GM12874 (cell line): ENCODE measurements around the gene BEGAIN.

ENCODE experiments used
- TF ChIP-seq, protein P1 (sequence below): IDR thresholded peaks from 2 replicates; pipeline ENCODE4 v1.5.1; 2011; ENCODE audit warnings: low read depth, mild to moderate bottlenecking, control low read depth, low read length, moderate library complexity; ENCODE audit not compliant: insufficient read depth

The BEGAIN gene

DNA sequence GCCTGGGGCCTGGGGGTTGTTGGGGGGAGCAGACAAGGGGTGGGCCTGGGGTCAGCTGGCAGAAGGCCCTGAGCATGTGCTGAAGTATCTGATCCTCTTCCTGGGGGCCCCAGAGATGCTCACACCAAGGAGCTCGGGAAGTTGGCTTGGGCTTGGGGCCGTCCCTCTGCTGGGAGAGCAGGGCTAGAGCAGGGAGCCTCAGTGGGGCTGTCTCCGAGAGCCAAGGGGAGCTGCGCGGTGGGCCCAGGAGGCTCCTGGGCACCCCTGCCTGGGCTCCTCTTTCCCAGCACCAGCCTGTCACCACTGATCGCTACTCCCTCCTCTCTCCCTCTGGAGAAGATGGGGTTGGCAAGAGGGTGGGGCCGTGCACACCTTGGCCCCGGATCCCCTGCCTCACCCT lies 28.3 kb downstream of the BEGAIN start:
- TF ChIP-seq, protein P1, sequence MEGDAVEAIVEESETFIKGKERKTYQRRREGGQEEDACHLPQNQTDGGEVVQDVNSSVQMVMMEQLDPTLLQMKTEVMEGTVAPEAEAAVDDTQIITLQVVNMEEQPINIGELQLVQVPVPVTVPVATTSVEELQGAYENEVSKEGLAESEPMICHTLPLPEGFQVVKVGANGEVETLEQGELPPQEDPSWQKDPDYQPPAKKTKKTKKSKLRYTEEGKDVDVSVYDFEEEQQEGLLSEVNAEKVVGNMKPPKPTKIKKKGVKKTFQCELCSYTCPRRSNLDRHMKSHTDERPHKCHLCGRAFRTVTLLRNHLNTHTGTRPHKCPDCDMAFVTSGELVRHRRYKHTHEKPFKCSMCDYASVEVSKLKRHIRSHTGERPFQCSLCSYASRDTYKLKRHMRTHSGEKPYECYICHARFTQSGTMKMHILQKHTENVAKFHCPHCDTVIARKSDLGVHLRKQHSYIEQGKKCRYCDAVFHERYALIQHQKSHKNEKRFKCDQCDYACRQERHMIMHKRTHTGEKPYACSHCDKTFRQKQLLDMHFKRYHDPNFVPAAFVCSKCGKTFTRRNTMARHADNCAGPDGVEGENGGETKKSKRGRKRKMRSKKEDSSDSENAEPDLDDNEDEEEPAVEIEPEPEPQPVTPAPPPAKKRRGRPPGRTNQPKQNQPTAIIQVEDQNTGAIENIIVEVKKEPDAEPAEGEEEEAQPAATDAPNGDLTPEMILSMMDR = no peak

DNA sequence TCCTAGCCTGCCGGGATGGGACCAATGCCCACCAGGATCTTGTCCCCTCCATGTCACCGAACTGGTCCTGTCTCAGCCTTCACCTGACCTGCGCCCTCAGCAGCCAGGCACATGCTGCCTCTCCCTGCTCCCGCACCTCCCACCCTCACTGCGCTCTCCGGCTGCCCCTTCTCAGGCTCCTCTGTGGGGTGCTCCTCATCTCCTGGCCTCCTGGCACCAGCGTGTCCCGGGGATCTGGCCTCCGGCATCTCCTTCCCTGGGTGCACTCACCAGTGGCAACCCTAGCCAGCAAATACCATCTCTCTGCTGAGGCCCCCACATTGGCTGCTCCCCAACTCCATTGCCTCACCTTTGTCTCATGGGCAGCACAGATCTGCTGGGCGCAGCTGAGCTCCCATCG lies 29.0 kb downstream of the BEGAIN start:
- TF ChIP-seq, protein P1 = no peak

DNA sequence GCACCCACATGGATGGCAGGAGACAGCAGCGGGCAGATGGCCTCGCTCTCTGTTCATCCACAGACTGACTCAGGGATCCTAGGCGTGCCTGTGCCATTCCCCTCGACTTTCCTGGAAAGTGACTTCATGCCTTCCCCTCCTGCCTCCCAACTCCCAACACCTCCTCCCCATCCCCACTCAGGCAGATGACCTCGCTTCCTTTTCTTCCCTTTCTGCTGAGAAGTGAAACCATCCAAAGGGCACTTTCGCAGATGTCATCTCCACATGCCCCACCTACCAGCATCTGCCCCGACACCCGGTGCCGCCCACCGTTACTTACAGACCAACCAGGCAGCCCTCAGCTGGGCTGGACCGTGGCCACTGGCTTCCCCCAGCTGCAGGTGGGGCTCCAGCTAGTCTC lies 29.6 kb downstream of the BEGAIN start:
- TF ChIP-seq, protein P1 = no peak

DNA sequence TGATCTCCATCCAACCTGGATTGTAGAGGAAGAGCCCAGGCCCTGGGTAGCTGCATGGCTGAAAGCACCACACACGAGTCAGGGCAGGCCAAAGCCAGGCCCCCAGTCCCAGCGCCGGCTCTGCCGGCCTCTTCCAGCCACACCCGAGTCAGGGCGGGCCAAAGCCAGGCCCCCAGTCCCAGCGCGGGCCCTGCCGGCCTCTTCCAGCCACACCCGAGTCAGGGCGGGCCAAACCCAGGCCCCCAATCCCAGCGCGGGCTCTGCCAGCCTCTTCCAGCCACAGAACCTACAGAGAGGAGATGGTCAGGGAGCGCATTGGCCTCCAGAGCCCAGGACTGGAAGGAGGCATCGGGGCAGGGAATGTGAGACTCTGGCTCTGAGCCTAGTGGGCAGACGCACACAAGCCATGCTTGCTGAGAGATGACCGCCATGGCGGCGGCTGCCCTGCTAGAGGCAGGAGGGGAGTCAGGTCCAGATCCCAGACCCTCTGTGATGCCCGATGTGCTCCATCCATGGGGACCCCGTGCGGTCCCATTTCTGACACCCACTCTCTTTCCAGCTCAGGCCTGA lies 30.2 kb downstream of the BEGAIN start:
- TF ChIP-seq, protein P1 = no peak

DNA sequence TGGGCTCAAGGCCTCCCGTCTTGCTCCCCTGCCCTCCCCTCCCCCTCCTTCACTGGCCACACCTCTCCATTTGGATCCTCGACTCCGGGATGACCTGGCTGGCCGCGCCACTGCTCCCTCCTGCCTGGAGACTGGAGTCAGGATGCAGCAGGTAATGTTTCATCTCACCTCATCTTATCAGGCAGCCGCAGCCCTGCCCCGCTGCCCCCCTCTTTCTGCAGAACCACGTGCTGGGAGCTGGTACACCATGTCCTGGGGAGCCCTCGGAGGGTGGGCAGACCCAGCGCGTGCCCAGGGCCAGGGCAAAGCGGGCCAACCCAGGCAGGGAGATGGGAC lies 31.1 kb downstream of the BEGAIN start:
- TF ChIP-seq, protein P1 = no peak

DNA sequence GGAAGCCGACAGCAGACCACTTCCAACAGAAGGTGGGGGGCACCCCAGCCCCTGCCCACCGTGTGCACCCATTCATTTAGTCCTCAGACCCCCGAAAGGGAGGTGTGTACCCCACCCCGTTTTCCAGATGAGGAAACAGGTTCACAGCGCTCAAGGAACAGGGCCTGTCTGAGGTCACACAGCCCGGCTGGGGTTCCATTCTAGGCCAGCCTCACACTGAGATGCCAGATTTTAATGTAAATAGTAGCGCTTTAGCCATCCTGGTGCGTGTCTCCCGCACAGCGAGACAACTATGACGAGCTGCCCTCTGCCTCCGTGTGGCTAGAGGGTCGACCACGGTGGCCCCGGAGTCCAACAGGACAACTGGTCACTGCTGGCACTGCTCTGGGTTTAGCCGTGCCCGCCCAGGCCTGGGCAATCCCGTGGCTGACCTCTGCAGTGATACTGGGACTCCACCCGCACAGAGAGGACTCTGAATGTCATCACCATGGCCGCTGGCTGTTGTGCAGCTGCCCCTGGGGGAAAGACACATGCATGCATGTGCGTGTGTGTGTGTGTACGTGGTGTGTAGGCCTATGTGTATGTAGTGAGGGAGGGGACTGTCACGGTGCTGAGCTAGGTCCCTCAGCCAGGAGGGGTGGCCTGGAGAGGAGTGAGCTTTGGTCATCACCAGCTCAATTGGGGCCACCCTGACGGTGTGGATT lies 31.6 kb downstream of the BEGAIN start:
- TF ChIP-seq, protein P1 = no peak

DNA sequence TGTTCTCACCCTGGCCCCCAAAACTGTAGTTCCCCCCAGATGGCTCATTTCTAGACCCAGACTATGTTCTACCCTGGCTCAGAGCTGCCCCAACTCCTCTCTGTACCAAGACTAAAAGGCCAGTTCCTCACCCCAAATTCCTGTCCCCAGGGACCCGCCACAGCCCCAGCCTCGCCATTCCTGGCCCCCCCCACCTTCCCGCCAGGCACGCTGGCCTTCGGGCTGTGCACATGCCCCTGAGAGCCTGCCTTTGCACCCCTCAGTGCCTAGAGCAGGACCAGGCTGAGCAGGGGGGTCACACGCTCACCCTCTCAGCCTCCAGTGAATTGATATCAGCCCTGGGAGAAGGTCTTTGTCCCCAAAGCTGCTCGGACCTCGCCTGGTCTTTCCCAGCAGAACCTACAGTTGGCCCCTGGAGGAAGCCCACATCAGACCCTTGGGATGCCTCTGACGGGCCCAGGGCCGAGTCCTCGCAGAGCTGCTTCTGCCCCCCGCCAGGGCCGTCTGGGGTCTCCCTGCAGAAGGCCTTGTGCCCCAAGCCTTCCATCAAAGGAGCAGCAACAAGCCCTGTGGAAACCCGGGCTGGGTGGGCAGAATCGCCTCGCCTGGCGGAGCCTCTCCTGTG lies 32.4 kb downstream of the BEGAIN start:
- TF ChIP-seq, protein P1 = no peak
